Measurements from ENCODE around the gene HSPA1A. TPM values are rescaled to one million over a fixed set of nuclear protein-coding genes. Genes with fewer than 3 reads are reported as not detected.
"Not testable (repeated sequence)": the region's sequence is repeated elsewhere in the genome, so short reads cannot be mapped to it uniquely, and the experiment has no call there.

Gene HSPA1A
- total RNA-seq, 1 experiment from 2014 or later: 169 TPM

GRCh38 chr6:31792761-31793171 is 22.6 kb upstream of the HSPA1A start:
- ChIA-PET POLR2A (interaction anchor here (0.6 kb wide), 2 partner anchors 35 to 63 kb away, joined by 3 to 5 read pairs; partner anchors contain the start of gene HSPA1B), CTCF (no interaction called here)
- H3K9me3 ChIP-seq (ENCODE audit: control insufficient read depth, insufficient read depth, low read depth, low read length): no peaks in the 10 kb centered on the region
- TF ChIP-seq CTCF (IDR thresholded peaks at IDR 0.05) (no peak), POLR2AphosphoS5 (IDR thresholded peaks at IDR 0.05; ENCODE audit: low read depth, low read length) (no peak), SIN3A (IDR thresholded peaks at IDR 0.05; ENCODE audit: borderline replicate concordance, insufficient read depth, low read depth, low read length) (0 out of 2 replicates have a peak, but pooled peaks have one; percentile 22)
- no TSS peak for BruUV-seq (replicated peaks)
- peaks cover 21% of the 10 kb centered on the region for H3K4me1 ChIP-seq (ENCODE audit: control insufficient read depth, insufficient read depth, low read length)
- H3K36me3 ChIP-seq (ENCODE audit: control insufficient read depth, insufficient read depth, low read length): peaks cover 14% of the 10 kb centered on the region
- ATAC-seq (peak; percentile 34), DNase-seq (ENCODE audit: low read depth, low spot score) (no peak)
- peak overlapping the region; percentile 92 to 99 for H3K4me3 ChIP-seq (ENCODE audit: low read depth in 2 of 2, low read length in 2 of 2)
- no peaks in the 10 kb centered on the region for H3K27me3 ChIP-seq (ENCODE audit: control insufficient read depth, insufficient read depth, low read length)
- peak overlapping the region; percentile 99 for H3K27ac ChIP-seq (ENCODE audit: low read length)
- in situ Hi-C loops (cut with HindIII; ENCODE audit: low pct_unique_long_range_greater_than_20kb, low sequenced_read_pairs) (no loop called here), intact Hi-C loops (cut with micrococcal nuclease; ENCODE audit: unreplicated experiment) (no loop called here)

- H3K27ac ChIP-seq (ENCODE audit: low read length): peak overlapping the region; percentile 99
- H3K27me3 ChIP-seq (ENCODE audit: control insufficient read depth, insufficient read depth, low read length); in situ Hi-C loops (cut with HindIII; ENCODE audit: low pct_unique_long_range_greater_than_20kb, low sequenced_read_pairs); BruUV-seq (replicated peaks); H3K9me3 ChIP-seq (ENCODE audit: control insufficient read depth, insufficient read depth, low read depth, low read length); intact Hi-C loops (cut with micrococcal nuclease; ENCODE audit: unreplicated experiment); ATAC-seq; DNase-seq (ENCODE audit: low read depth, low spot score); CTCF ChIA-PET: not testable (repeated sequence)
- peak overlapping the region; percentile 92 to 99 for H3K4me3 ChIP-seq (ENCODE audit: low read depth in 2 of 2, low read length in 2 of 2)
- POLR2A ChIA-PET: interaction anchor here (0.7 kb wide), 1 partner anchor 40 kb away, joined by 6 read pairs; no protein-coding TSS in a partner anchor
- H3K4me1 ChIP-seq (ENCODE audit: control insufficient read depth, insufficient read depth, low read length): peaks cover 21% of the 10 kb centered on the region
- H3K36me3 ChIP-seq (ENCODE audit: control insufficient read depth, insufficient read depth, low read length): peaks cover 13% of the 10 kb centered on the region
These were observed 21.5 kb upstream of the HSPA1A start for GRCh38 chr6:31793927-31794245.

- ATAC-seq: no peak
- Histone ChIP-seq H3K4me1 (ENCODE audit: control insufficient read depth, insufficient read depth, low read length) (peaks cover 21% of the 10 kb centered on the region), H3K9me3 (ENCODE audit: control insufficient read depth, insufficient read depth, low read depth, low read length) (no peaks in the 10 kb centered on the region), H3K27me3 (ENCODE audit: control insufficient read depth, insufficient read depth, low read length) (no peaks in the 10 kb centered on the region), H3K27ac (ENCODE audit: low read length) (peak overlapping the region; percentile 99), H3K36me3 (ENCODE audit: control insufficient read depth, insufficient read depth, low read length) (peaks cover 8% of the 10 kb centered on the region), H3K4me3 (ENCODE audit: low read depth in 2 of 2, low read length in 2 of 2) (peak overlapping the region; percentile 92 to 99)
- no peak for TF ChIP-seq SIN3A (IDR thresholded peaks at IDR 0.05; ENCODE audit: borderline replicate concordance, insufficient read depth, low read depth, low read length)
- TF ChIP-seq REST (IDR thresholded peaks at IDR 0.05; ENCODE audit: insufficient read depth in 1 of 2, low read depth in 2 of 2, low read length in 1 of 2): no peak
- TF ChIP-seq POLR2AphosphoS5 (IDR thresholded peaks at IDR 0.05; ENCODE audit: low read depth, low read length): no peak
- no peak for TF ChIP-seq CTCF (IDR thresholded peaks at IDR 0.05)
- TF ChIP-seq TCF7L2 (IDR thresholded peaks at IDR 0.05; ENCODE audit: low read depth, low read length): no peak
- ChIA-PET POLR2A (no interaction called here), CTCF (no interaction called here)
- intact Hi-C loops (cut with micrococcal nuclease; ENCODE audit: unreplicated experiment) (no loop called here), in situ Hi-C loops (cut with HindIII; ENCODE audit: low pct_unique_long_range_greater_than_20kb, low sequenced_read_pairs) (no loop called here)
- no peak for DNase-seq (ENCODE audit: low read depth, low spot score)
- BruUV-seq (replicated peaks): TSS peak; percentile 84
These were observed 21.0 kb upstream of the HSPA1A start for GRCh38 chr6:31794294-31794865.
